ENCODE measurements around the gene FRY. TPM values are rescaled to one million over a fixed set of nuclear protein-coding genes. Genes with fewer than 3 reads are reported as not detected.

FRY gene
- total RNA-seq, 2 donors from 2014 or later: 7.0 to 10.8 TPM

- ATAC-seq (replicated peaks): peak; percentile 35
- Mint-ChIP-seq H3K4me1 (peaks cover 7% of the 10 kb centered on the region), H3K9me3 (no peaks in the 10 kb centered on the region), H3K36me3 (ENCODE audit: low read depth) (peaks cover 26% of the 10 kb centered on the region), H3K4me3 (no peak overlapping the region), H3K27ac (no peak overlapping the region), H3K27me3 (no peaks in the 10 kb centered on the region)
Observed at GRCh38 chr13:32098272-32098671, 66.7 kb downstream of the FRY start.

GRCh38 chr13:32105653-32106313 is 74.2 kb downstream of the FRY start:
- Mint-ChIP-seq H3K9me3 (no peaks in the 10 kb centered on the region), H3K27ac (no peak overlapping the region), H3K4me3 (no peak overlapping the region), H3K4me1 (no peaks in the 10 kb centered on the region), H3K27me3 (no peaks in the 10 kb centered on the region), H3K36me3 (ENCODE audit: low read depth) (peaks cover 36% of the 10 kb centered on the region)
- peak; percentile 90 for ATAC-seq (replicated peaks)

- Mint-ChIP-seq H3K4me3 (no peak overlapping the region), H3K27ac (no peak overlapping the region), H3K9me3 (no peaks in the 10 kb centered on the region), H3K36me3 (ENCODE audit: low read depth) (peaks cover 20% of the 10 kb centered on the region), H3K27me3 (no peaks in the 10 kb centered on the region), H3K4me1 (no peaks in the 10 kb centered on the region)
- no peak for ATAC-seq (replicated peaks)
Observed at GRCh38 chr13:32107474-32107873, 75.9 kb downstream of the FRY start.

GRCh38 chr13:32107973-32108372 is 76.4 kb downstream of the FRY start:
- ATAC-seq (replicated peaks): no peak
- Mint-ChIP-seq H3K4me3 (no peak overlapping the region), H3K27me3 (no peaks in the 10 kb centered on the region), H3K4me1 (no peaks in the 10 kb centered on the region), H3K9me3 (no peaks in the 10 kb centered on the region), H3K36me3 (ENCODE audit: low read depth) (peaks cover 15% of the 10 kb centered on the region), H3K27ac (no peak overlapping the region)

GRCh38 chr13:32113532-32113931 is 82.0 kb downstream of the FRY start:
- H3K9me3 Mint-ChIP-seq: no peaks in the 10 kb centered on the region
- H3K36me3 Mint-ChIP-seq (ENCODE audit: low read depth): peaks cover 8% of the 10 kb centered on the region
- no peak overlapping the region for H3K27ac Mint-ChIP-seq
- no peak for ATAC-seq (replicated peaks)
- no peak overlapping the region for H3K4me3 Mint-ChIP-seq
- H3K27me3 Mint-ChIP-seq: no peaks in the 10 kb centered on the region
- peaks cover 11% of the 10 kb centered on the region for H3K4me1 Mint-ChIP-seq

GRCh38 chr13:32114284-32114950 is 82.8 kb downstream of the FRY start:
- Mint-ChIP-seq H3K36me3 (ENCODE audit: low read depth) (peaks cover 14% of the 10 kb centered on the region), H3K9me3 (no peaks in the 10 kb centered on the region), H3K4me1 (peaks cover 11% of the 10 kb centered on the region), H3K27ac (peak overlapping the region; percentile 14), H3K27me3 (no peaks in the 10 kb centered on the region), H3K4me3 (no peak overlapping the region)
- peak; percentile 32 for ATAC-seq (replicated peaks)

GRCh38 chr13:32115066-32115465 is 83.5 kb downstream of the FRY start:
- no peak for ATAC-seq (replicated peaks)
- no peaks in the 10 kb centered on the region for H3K27me3 Mint-ChIP-seq
- no peaks in the 10 kb centered on the region for H3K9me3 Mint-ChIP-seq
- peaks cover 20% of the 10 kb centered on the region for H3K36me3 Mint-ChIP-seq (ENCODE audit: low read depth)
- H3K4me3 Mint-ChIP-seq: peak overlapping the region; percentile 15
- H3K27ac Mint-ChIP-seq: peak overlapping the region; percentile 18
- peaks cover 11% of the 10 kb centered on the region for H3K4me1 Mint-ChIP-seq

- Mint-ChIP-seq H3K4me3 (no peak overlapping the region), H3K9me3 (no peaks in the 10 kb centered on the region), H3K27ac (no peak overlapping the region), H3K4me1 (peaks cover 11% of the 10 kb centered on the region), H3K27me3 (no peaks in the 10 kb centered on the region), H3K36me3 (ENCODE audit: low read depth) (peaks cover 32% of the 10 kb centered on the region)
- no peak for ATAC-seq (replicated peaks)
Observed at GRCh38 chr13:32116210-32116609, 84.6 kb downstream of the FRY start.

GRCh38 chr13:32117001-32117400 is 85.4 kb downstream of the FRY start:
- no peak overlapping the region for H3K27ac Mint-ChIP-seq
- peaks cover 40% of the 10 kb centered on the region for H3K36me3 Mint-ChIP-seq (ENCODE audit: low read depth)
- H3K9me3 Mint-ChIP-seq: no peaks in the 10 kb centered on the region
- ATAC-seq (replicated peaks): no peak
- H3K27me3 Mint-ChIP-seq: no peaks in the 10 kb centered on the region
- H3K4me3 Mint-ChIP-seq: no peak overlapping the region
- H3K4me1 Mint-ChIP-seq: peaks cover 11% of the 10 kb centered on the region

GRCh38 chr13:32117701-32118100 is 86.1 kb downstream of the FRY start:
- H3K9me3 Mint-ChIP-seq: no peaks in the 10 kb centered on the region
- H3K4me1 Mint-ChIP-seq: peaks cover 11% of the 10 kb centered on the region
- ATAC-seq (replicated peaks): no peak
- H3K36me3 Mint-ChIP-seq (ENCODE audit: low read depth): peaks cover 47% of the 10 kb centered on the region
- H3K27me3 Mint-ChIP-seq: no peaks in the 10 kb centered on the region
- no peak overlapping the region for H3K4me3 Mint-ChIP-seq
- H3K27ac Mint-ChIP-seq: no peak overlapping the region

- Mint-ChIP-seq H3K4me1 (no peaks in the 10 kb centered on the region), H3K4me3 (no peak overlapping the region), H3K36me3 (ENCODE audit: low read depth) (peaks cover 77% of the 10 kb centered on the region), H3K27me3 (no peaks in the 10 kb centered on the region), H3K27ac (no peak overlapping the region), H3K9me3 (no peaks in the 10 kb centered on the region)
- peak; percentile 31 for ATAC-seq (replicated peaks)
Observed at GRCh38 chr13:32121316-32121715, 89.7 kb downstream of the FRY start.

- H3K4me1 Mint-ChIP-seq: no peaks in the 10 kb centered on the region
- H3K36me3 Mint-ChIP-seq (ENCODE audit: low read depth): peaks cover 67% of the 10 kb centered on the region
- H3K4me3 Mint-ChIP-seq: no peak overlapping the region
- no peaks in the 10 kb centered on the region for H3K9me3 Mint-ChIP-seq
- ATAC-seq (replicated peaks): no peak
- no peaks in the 10 kb centered on the region for H3K27me3 Mint-ChIP-seq
- H3K27ac Mint-ChIP-seq: no peak overlapping the region
Observed at GRCh38 chr13:32124743-32125142, 93.2 kb downstream of the FRY start.

- Mint-ChIP-seq H3K4me3 (no peak overlapping the region), H3K36me3 (ENCODE audit: low read depth) (peaks cover 62% of the 10 kb centered on the region), H3K9me3 (no peaks in the 10 kb centered on the region), H3K27ac (no peak overlapping the region), H3K4me1 (no peaks in the 10 kb centered on the region), H3K27me3 (no peaks in the 10 kb centered on the region)
- ATAC-seq (replicated peaks): no peak
Observed at GRCh38 chr13:32125221-32125689, 93.7 kb downstream of the FRY start.

- ATAC-seq (replicated peaks): no peak
- Mint-ChIP-seq H3K27ac (no peak overlapping the region), H3K27me3 (no peaks in the 10 kb centered on the region), H3K4me1 (no peaks in the 10 kb centered on the region), H3K36me3 (ENCODE audit: low read depth) (peaks cover 57% of the 10 kb centered on the region), H3K9me3 (no peaks in the 10 kb centered on the region), H3K4me3 (no peak overlapping the region)
Observed at GRCh38 chr13:32125751-32126150, 94.2 kb downstream of the FRY start.

- H3K9me3 Mint-ChIP-seq: no peaks in the 10 kb centered on the region
- H3K27me3 Mint-ChIP-seq: no peaks in the 10 kb centered on the region
- ATAC-seq (replicated peaks): peak; percentile 35
- H3K36me3 Mint-ChIP-seq (ENCODE audit: low read depth): peaks cover 53% of the 10 kb centered on the region
- no peaks in the 10 kb centered on the region for H3K4me1 Mint-ChIP-seq
- no peak overlapping the region for H3K4me3 Mint-ChIP-seq
- no peak overlapping the region for H3K27ac Mint-ChIP-seq
Observed at GRCh38 chr13:32126278-32126677, 94.7 kb downstream of the FRY start.

Data from activated T-helper 17 cell treated with anti-CD3 and anti-CD28 coated beads, Interleukin-2, amount 50 U/mL, for 72 hours (primary cell).